Glutamatergic neuron (in vitro differentiated cells): Measurements from ENCODE around the gene CAMK2B. TPM values are rescaled to one million over a fixed set of nuclear protein-coding genes. Genes with fewer than 3 reads are reported as not detected.

Source experiments
- DNase-seq: peaks from one replicate; pipeline ENCODE4 v3.0.0; 2022
- H3K27ac Mint-ChIP-seq: one replicate; pipeline ENCODE4 v1.8.0; 2020; ENCODE audit warnings: mild to moderate bottlenecking, mixed read lengths, inconsistent platforms; ENCODE audit not compliant: unreplicated experiment
- H3K27me3 Mint-ChIP-seq: one replicate; pipeline ENCODE4 v1.8.0; 2020; ENCODE audit warnings: mild to moderate bottlenecking, moderate library complexity, mixed read lengths, inconsistent platforms; ENCODE audit not compliant: unreplicated experiment
- H3K36me3 Mint-ChIP-seq: one replicate; pipeline ENCODE4 v1.8.0; 2020; ENCODE audit warnings: mild to moderate bottlenecking, mixed read lengths, inconsistent platforms; ENCODE audit not compliant: unreplicated experiment
- H3K4me1 Mint-ChIP-seq: one replicate; pipeline ENCODE4 v1.8.0; 2020; ENCODE audit warnings: mild to moderate bottlenecking, low read depth, mixed read lengths, inconsistent platforms; ENCODE audit not compliant: unreplicated experiment
- H3K4me3 Mint-ChIP-seq: one replicate; pipeline ENCODE4 v1.8.0; 2020; ENCODE audit warnings: mild to moderate bottlenecking, mixed read lengths, inconsistent platforms; ENCODE audit not compliant: unreplicated experiment
- H3K9me3 Mint-ChIP-seq: one replicate; pipeline ENCODE4 v1.8.0; 2020; ENCODE audit warnings: mild to moderate bottlenecking, moderate library complexity, mixed read lengths, inconsistent platforms; ENCODE audit not compliant: unreplicated experiment
- CTCF ChIP-seq: fragments of 200-600 bp; sonication (generic); IDR thresholded peaks from one replicate; pipeline ENCODE4 v1.5.0; 2021; ENCODE audit not compliant: partially characterized antibody, unreplicated experiment
- total RNA-seq: library from RNA; stranded (reverse); fragmentation: NEBNext Ultra II Directional; extraction: Animal tissue kit (Norgen Biotek cat#: 25700); gene quantifications from one replicate; pipeline ENCODE4 v1.2.1, GENCODE V29; 2021; ENCODE audit not compliant: unreplicated experiment

Gene CAMK2B
- total RNA-seq, 1 donor from 2014 or later: 55.1 TPM

- H3K27ac Mint-ChIP-seq: no peak overlapping the region
- H3K4me1 Mint-ChIP-seq: peaks cover 41% of the 10 kb centered on the region
- H3K36me3 Mint-ChIP-seq: no peaks in the 10 kb centered on the region
- H3K9me3 Mint-ChIP-seq: peaks cover 10% of the 10 kb centered on the region
- no peak for TF ChIP-seq CTCF
- no peak overlapping the region for H3K4me3 Mint-ChIP-seq
- peaks cover 2% of the 10 kb centered on the region for H3K27me3 Mint-ChIP-seq
- DNase-seq: peak; percentile 52
These were observed 36.5 kb downstream of the CAMK2B start for GRCh38 chr7:44288811-44289340.

- H3K4me3 Mint-ChIP-seq: no peak overlapping the region
- peaks cover 2% of the 10 kb centered on the region for H3K27me3 Mint-ChIP-seq
- no peaks in the 10 kb centered on the region for H3K36me3 Mint-ChIP-seq
- H3K27ac Mint-ChIP-seq: no peak overlapping the region
- H3K4me1 Mint-ChIP-seq: peaks cover 37% of the 10 kb centered on the region
- peak; percentile 7 for DNase-seq
- peaks cover 12% of the 10 kb centered on the region for H3K9me3 Mint-ChIP-seq
- no peak for TF ChIP-seq CTCF
These were observed 37.1 kb downstream of the CAMK2B start for GRCh38 chr7:44288381-44288685.

DNA sequence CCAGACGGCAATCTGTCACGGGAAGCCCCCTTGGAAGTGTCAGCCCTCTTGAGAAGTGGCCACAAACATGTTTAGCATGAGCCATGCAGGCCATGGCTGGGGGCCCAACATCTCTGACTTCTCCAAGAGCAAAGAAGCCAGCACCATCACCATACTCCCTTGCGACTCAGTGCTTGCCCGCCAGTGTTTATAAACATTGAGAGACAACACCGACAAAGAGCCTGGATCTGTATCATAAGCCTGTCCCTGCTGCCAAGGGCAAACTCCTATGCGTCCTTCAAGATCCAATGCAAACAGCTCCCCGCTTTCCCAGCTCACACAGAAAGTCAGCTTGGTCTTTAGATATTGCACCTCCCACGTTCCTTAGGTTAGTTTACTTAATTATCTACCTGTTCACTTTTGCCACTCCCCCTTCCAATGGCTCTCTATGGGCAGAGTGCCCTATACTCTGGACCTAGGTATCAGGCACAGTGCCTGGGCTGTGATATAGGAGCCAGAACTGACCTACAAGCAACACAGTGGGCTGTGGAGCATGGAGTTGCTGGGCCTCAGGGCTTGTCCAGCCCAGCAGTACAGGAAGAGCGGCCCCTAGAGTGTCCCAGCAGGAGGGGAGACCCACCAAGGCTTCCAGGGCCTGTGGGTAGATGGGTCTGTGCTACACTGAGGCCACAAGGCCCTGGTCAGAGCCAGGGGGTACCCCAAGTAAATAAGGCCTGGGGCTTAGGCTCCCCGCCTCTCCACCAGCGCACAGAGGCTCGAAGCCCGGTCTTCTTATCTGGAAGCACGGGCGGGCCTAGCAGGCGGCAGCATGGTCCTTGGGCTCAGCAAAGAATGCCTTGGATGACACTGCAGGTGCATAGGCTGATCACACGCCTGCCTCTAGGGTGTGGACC, 37.7 kb downstream of the CAMK2B start:
- Mint-ChIP-seq H3K36me3 (no peaks in the 10 kb centered on the region), H3K27ac (peak overlapping the region; percentile 19), H3K4me1 (peaks cover 34% of the 10 kb centered on the region), H3K4me3 (no peak overlapping the region), H3K27me3 (peaks cover 2% of the 10 kb centered on the region), H3K9me3 (peaks cover 12% of the 10 kb centered on the region)
- peak; percentile 11 for DNase-seq
- no peak for TF ChIP-seq CTCF

- no peaks in the 10 kb centered on the region for H3K36me3 Mint-ChIP-seq
- peaks cover 12% of the 10 kb centered on the region for H3K9me3 Mint-ChIP-seq
- no peak for TF ChIP-seq CTCF
- H3K4me3 Mint-ChIP-seq: no peak overlapping the region
- DNase-seq: peak; percentile 5
- H3K27ac Mint-ChIP-seq: peak overlapping the region; percentile 88
- H3K4me1 Mint-ChIP-seq: peaks cover 36% of the 10 kb centered on the region
- peaks cover 2% of the 10 kb centered on the region for H3K27me3 Mint-ChIP-seq
These were observed 38.5 kb downstream of the CAMK2B start for GRCh38 chr7:44286618-44287487.
